Subcutaneous adipose tissue (tissue), 4 donors: ENCODE measurements around the gene GEMIN7. TPM values are rescaled to one million over a fixed set of nuclear protein-coding genes. Genes with fewer than 3 reads are reported as not detected.

Experiments used
- CTCF ChIP-seq: fragments of 450-650 bp; IDR thresholded peaks from one replicate; pipeline ENCODE4 v1.5.1; 2016; ENCODE audit warnings: low read depth, mild to moderate bottlenecking, control low read depth, antibody characterized with exemption, moderate library complexity
- total RNA-seq, 4 donors: library from RNA; depleted of rRNA; stranded (reverse); fragments of >200 nt; gene quantifications; one replicate each; pipeline ENCODE4 v1.1.0, GENCODE V29; 2016

Gene GEMIN7
- total RNA-seq, 4 donors from 2014 or later = 10.3 to 25.8 (median 19.0) TPM

DNA sequence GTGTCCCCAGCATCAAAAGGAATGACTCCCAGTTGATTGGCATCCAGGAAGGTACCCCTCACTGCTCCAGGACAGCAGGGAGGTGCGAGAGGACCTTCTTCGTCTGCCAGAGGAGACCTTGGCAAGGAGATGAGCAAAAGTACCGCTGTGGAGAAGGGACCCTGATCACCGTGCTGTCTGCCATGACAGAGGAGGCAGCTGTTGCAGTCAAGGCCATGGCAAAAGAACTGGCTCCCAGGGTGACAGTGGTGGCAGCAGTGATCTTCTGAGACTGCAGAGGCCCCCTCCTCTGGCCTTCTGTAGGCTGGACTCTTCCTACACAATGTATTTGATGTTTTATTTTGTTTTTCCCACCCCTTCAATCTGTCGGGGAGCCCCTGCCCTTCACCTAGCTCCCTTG, 49.7 kb downstream of the GEMIN7 start:
- no peak for TF ChIP-seq CTCF

DNA sequence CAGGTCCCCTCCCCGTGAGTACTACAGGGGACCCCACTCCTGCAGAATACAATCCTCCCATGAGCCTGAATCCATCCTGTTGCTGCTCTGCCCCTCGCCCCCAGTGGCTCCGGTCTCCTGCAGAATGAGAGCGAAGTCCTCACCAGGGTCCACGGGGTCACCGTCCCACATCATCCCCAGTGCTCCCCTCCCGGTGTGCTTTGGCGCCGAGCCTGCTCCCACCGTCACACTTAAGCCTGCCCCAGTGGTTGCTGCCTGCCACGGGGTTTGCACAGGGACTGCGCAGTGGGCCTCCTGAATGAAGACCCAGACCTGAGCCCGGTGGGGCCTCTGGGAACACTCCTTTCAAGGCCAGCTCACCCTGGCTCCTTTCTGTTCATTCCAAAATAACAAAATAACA, 51.2 kb downstream of the GEMIN7 start:
- TF ChIP-seq CTCF = no peak

DNA sequence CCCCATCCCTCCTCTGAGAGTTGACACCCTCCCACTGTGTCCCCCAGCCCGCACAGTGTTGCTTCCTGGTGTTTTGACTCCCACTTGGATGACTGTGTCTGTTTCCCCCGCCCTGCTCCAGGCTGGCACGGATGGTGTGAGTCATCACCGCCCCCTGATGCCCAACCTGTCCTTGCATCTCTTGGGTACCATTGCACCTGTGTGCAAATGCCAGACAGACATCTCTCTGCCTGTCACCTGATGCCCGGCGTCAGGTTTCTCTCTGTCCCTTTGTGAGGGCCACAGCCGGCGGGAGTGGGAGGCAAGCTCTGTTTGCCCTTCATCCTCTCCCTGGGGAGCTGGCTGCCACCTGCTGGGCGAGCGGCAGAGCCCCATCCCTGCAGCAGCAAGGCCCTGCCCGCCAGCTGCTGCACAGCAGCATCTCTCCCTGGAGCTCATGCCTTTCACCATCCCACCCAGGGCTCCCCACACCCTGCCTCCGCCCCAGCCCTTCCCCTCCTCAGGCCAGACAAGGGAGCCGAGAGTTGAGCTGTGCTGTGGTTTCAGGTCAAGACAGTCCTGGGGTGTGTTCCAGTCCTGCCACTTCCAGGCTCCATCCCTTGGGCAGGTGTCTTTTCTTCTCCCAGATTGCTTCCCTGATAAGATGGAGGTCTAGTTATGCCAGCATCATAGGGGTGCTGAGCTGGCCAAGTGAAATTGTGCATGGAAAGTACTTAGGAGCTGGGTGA, 52.0 kb downstream of the GEMIN7 start:
- TF ChIP-seq CTCF = no peak

GRCh38 chr19:45133661-45134060, 54.6 kb downstream of the GEMIN7 start:
- no peak for TF ChIP-seq CTCF

- TF ChIP-seq CTCF = no peak
Observed at GRCh38 chr19:45135176-45135885, 56.3 kb downstream of the GEMIN7 start.

GRCh38 chr19:45136507-45137178, 57.6 kb downstream of the GEMIN7 start:
- no peak for TF ChIP-seq CTCF

GRCh38 chr19:45137179-45137761, 58.2 kb downstream of the GEMIN7 start:
- TF ChIP-seq CTCF = no peak
